IMR-90 (cell line): ENCODE data around the gene C6orf136. TPM values are rescaled to one million over a fixed set of nuclear protein-coding genes. Genes with fewer than 3 reads are reported as not detected.

Source experiments
- ATAC-seq: fragments of 200-7000 bp; cut with Tn5 transposase; 2 replicates; pipeline ENCODE4 v1.9.1; 2020; ENCODE audit warnings: low read depth, mild to moderate bottlenecking, moderate library complexity
- BruUV-seq: library from RNA; stranded (reverse); fragments of 400-500 nt; replicated peaks from 2 replicates; lab custom pipeline; 2021; lab: Mats Ljungman, UMichigan
- CTCF ChIA-PET: fragments of 300-600 bp; formaldehyde crosslinking; extraction: SDS; loops from one replicate; lab custom pipeline; 2021; ENCODE audit warnings: antibody characterized with exemption; lab: Yijun Ruan, JAX
- POLR2A ChIA-PET: fragments of 300-600 bp; sonication (Branson Sonifier 250); formaldehyde crosslinking; loops from one replicate; lab custom pipeline; 2022; ENCODE audit warnings: antibody characterized with exemption; ENCODE audit not compliant: unreplicated experiment; lab: Charles Lee
- DNase-seq: peaks from one replicate; pipeline ENCODE4 v3.0.0; 2013
- H2AFZ ChIP-seq: replicated peaks from 2 replicates; pipeline ENCODE3; 2013; ENCODE audit warnings: low read length, mild to moderate bottlenecking; ENCODE audit not compliant: poor library complexity
- H2AK5ac ChIP-seq: 2 replicates; pipeline ENCODE4 v1.6.1; 2013; ENCODE audit warnings: low read depth, low read length, inconsistent platforms
- H2AK9ac ChIP-seq: replicated peaks from 2 replicates; pipeline ENCODE3; 2013; ENCODE audit warnings: mild to moderate bottlenecking, low read depth, low read length, moderate library complexity; ENCODE audit not compliant: poor library complexity
- H2BK120ac ChIP-seq: 2 replicates; pipeline ENCODE4 v1.6.1; 2013; ENCODE audit warnings: low read depth, low read length, inconsistent platforms
- H2BK15ac ChIP-seq: 3 replicates; pipeline ENCODE4 v1.6.1; 2013; ENCODE audit warnings: low read depth, low read length, inconsistent platforms
- H2BK20ac ChIP-seq: 2 replicates; pipeline ENCODE4 v1.6.1; 2013; ENCODE audit warnings: low read depth, mild to moderate bottlenecking, inconsistent platforms, low read length, moderate library complexity
- H2BK5ac ChIP-seq: 2 replicates; pipeline ENCODE4 v1.6.1; 2013; ENCODE audit warnings: mild to moderate bottlenecking, low read depth, low read length, inconsistent platforms; ENCODE audit not compliant: poor library complexity, severe bottlenecking
- H3K14ac ChIP-seq: replicated peaks from 2 replicates; pipeline ENCODE4 v1.6.1; 2013; ENCODE audit warnings: low read depth, low read length, inconsistent platforms
- H3K18ac ChIP-seq: 2 replicates; pipeline ENCODE4 v1.6.1; 2013; ENCODE audit warnings: low read depth, low read length, control low read depth
- H3K23ac ChIP-seq: 2 replicates; pipeline ENCODE4 v1.6.1; 2013; ENCODE audit warnings: low read depth, low read length, inconsistent platforms
- H3K27ac ChIP-seq: 2 replicates; pipeline ENCODE4 v1.5.1; 2013; ENCODE audit warnings: mild to moderate bottlenecking, control low read depth, low read length; ENCODE audit not compliant: insufficient read depth
- H3K27me3 ChIP-seq: 2 replicates; pipeline ENCODE4 v1.6.1; 2013; ENCODE audit warnings: low read length; ENCODE audit not compliant: control insufficient read depth, insufficient read depth
- H3K36me3 ChIP-seq: 2 replicates; pipeline ENCODE4 v1.6.1; 2013; ENCODE audit warnings: low read length, mixed read lengths; ENCODE audit not compliant: control insufficient read depth, insufficient read depth
- H3K4ac ChIP-seq: 2 replicates; pipeline ENCODE4 v1.6.1; 2013; ENCODE audit warnings: low read depth, low read length, inconsistent platforms
- H3K4me1 ChIP-seq: 2 replicates; pipeline ENCODE4 v1.6.1; 2013; ENCODE audit warnings: low read length, mixed read lengths; ENCODE audit not compliant: control insufficient read depth, insufficient read depth
- H3K4me2 ChIP-seq: 2 replicates; pipeline ENCODE4 v1.6.1; 2013; ENCODE audit warnings: low read depth, mild to moderate bottlenecking, control low read depth, low read length, moderate library complexity
- H3K4me3 ChIP-seq: 2 replicates; pipeline ENCODE4 v1.5.1; 2013; ENCODE audit warnings: low read depth, mild to moderate bottlenecking, control low read depth, low read length, moderate library complexity; ENCODE audit not compliant: insufficient read depth
- H3K56ac ChIP-seq: 2 replicates; pipeline ENCODE4 v1.6.1; 2013; ENCODE audit warnings: low read length, inconsistent platforms; ENCODE audit not compliant: insufficient read depth; ENCODE audit errors: extremely low read depth
- H3K79me1 ChIP-seq, 2 experiments: 2 replicates each; pipeline ENCODE4 v1.6.1; 2013; ENCODE audit warnings: low read length in 2 of 2, inconsistent platforms in 1 of 2, low read depth in 1 of 2
- H3K9ac ChIP-seq: 2 replicates; pipeline ENCODE4 v1.6.1; 2013; ENCODE audit warnings: low read depth, low read length, control low read depth
- H3K9me1 ChIP-seq: 2 replicates; pipeline ENCODE4 v1.6.1; 2013; ENCODE audit warnings: low read length, inconsistent platforms; ENCODE audit not compliant: insufficient read depth
- H3K9me3 ChIP-seq: 2 replicates; pipeline ENCODE4 v1.6.1; 2013; ENCODE audit warnings: low read length; ENCODE audit not compliant: control insufficient read depth, insufficient read depth
- H4K20me1 ChIP-seq: 2 replicates; pipeline ENCODE4 v1.6.1; 2013; ENCODE audit warnings: low read length, inconsistent platforms; ENCODE audit not compliant: insufficient read depth
- H4K5ac ChIP-seq: 2 replicates; pipeline ENCODE4 v1.6.1; 2013; ENCODE audit warnings: mild to moderate bottlenecking, low read depth, low read length, control low read depth
- H4K8ac ChIP-seq, 2 experiments: 2 replicates each; pipeline ENCODE4 v1.6.1; 2013; ENCODE audit warnings: low read depth in 2 of 2, low read length in 2 of 2, control low read depth in 1 of 2, inconsistent platforms in 1 of 2
- H4K91ac ChIP-seq: 2 replicates; pipeline ENCODE4 v1.6.1; 2013; ENCODE audit warnings: low read depth, low read length, inconsistent platforms; ENCODE audit not compliant: insufficient read depth
- BHLHE40 ChIP-seq: fragments of 150-350 bp; IDR thresholded peaks from 2 replicates; pipeline ENCODE4 v1.6.1; 2016; ENCODE audit warnings: mild to moderate bottlenecking, low read depth, low read length
- CEBPB ChIP-seq: IDR thresholded peaks from 2 replicates; pipeline ENCODE4 v1.6.1; 2012; ENCODE audit warnings: low read depth, low read length, improper control_type of control experiment
- CHD1 ChIP-seq: IDR thresholded peaks from 2 replicates; pipeline ENCODE4 v1.6.1; 2012; ENCODE audit warnings: low read depth, low read length, improper control_type of control experiment
- FOS ChIP-seq: fragments of 150-350 bp; IDR thresholded peaks from 2 replicates; pipeline ENCODE4 v1.6.1; 2016; ENCODE audit warnings: low read depth, low read length
- MAFK ChIP-seq: IDR thresholded peaks from 2 replicates; pipeline ENCODE4 v1.6.1; 2012; ENCODE audit warnings: low read depth, low read length, improper control_type of control experiment
- MAZ ChIP-seq: IDR thresholded peaks from 2 replicates; pipeline ENCODE4 v1.6.1; 2012; ENCODE audit warnings: low read depth, mild to moderate bottlenecking, low read length, improper control_type of control experiment, moderate library complexity, borderline replicate concordance
- NFE2L2 ChIP-seq: fragments of 150-350 bp; IDR thresholded peaks from 2 replicates; pipeline ENCODE4 v1.6.1; 2016; ENCODE audit warnings: low read depth, mild to moderate bottlenecking, low read length
- POLR2A ChIP-seq: IDR thresholded peaks from 2 replicates; pipeline ENCODE4 v1.6.1; 2012; ENCODE audit warnings: mild to moderate bottlenecking, low read depth, low read length
- RAD21 ChIP-seq: IDR thresholded peaks from 2 replicates; pipeline ENCODE4 v1.6.1; 2012; ENCODE audit warnings: low read length, improper control_type of control experiment
- RCOR1 ChIP-seq: IDR thresholded peaks from 2 replicates; pipeline ENCODE4 v1.6.1; 2012; ENCODE audit warnings: mild to moderate bottlenecking, low read length, improper control_type of control experiment; ENCODE audit not compliant: insufficient replicate concordance
- RFX5 ChIP-seq: IDR thresholded peaks from 2 replicates; pipeline ENCODE4 v1.8.0; 2012; ENCODE audit warnings: low read depth, mild to moderate bottlenecking, low read length, moderate library complexity
- WGBS, 2 experiments: methylation state at CpG; one replicate each; pipeline versions ENCODE4 v1.1.5 to v1.1.7; 2013; ENCODE audit warnings: missing lambda C conversion rate in 2 of 2; ENCODE audit not compliant: insufficient read length in 1 of 2; ENCODE audit errors: extremely low coverage in 2 of 2; 5-methylcytosine and 5-hydroxymethylcytosine counted together
- dilution Hi-C: fragments of 300-500 bp; cut with HindIII; formaldehyde crosslinking; loops from one replicate; pipeline ENCODE4 v1.14.3; 2018; ENCODE audit warnings: low sequenced_read_pairs; ENCODE audit not compliant: unreplicated experiment
- in situ Hi-C: fragments of 300-500 bp; cut with MboI; formaldehyde crosslinking; loops from 3 replicates; pipeline ENCODE4 v1.14.3; 2019; ENCODE audit warnings: low sequenced_read_pairs, inconsistent platforms, mixed read lengths
- intact Hi-C: fragments of 100-400 bp; cut with micrococcal nuclease; formaldehyde crosslinking; loops from 2 replicates; pipeline ENCODE4 v1.10.0; 2022
- polyA plus RNA-seq, 3 experiments: library from polyadenylated mRNA; depleted of rRNA; stranded (reverse); fragments of >200 nt; gene quantifications; 2 replicates each; pipeline ENCODE4 v1.2.3, GENCODE V29; 2012; ENCODE audit warnings: low replicate concordance in 1 of 3
- total RNA-seq: library from RNA; depleted of rRNA; stranded (reverse); fragments of >200 nt; gene quantifications from 2 replicates; pipeline ENCODE4 v1.2.3, GENCODE V29; 2012
- TF ChIP-seq, protein P1 (sequence below): conservative IDR thresholded peaks from 2 replicates; pipeline ENCODE4 v1.5.1; 2012; ENCODE audit warnings: mild to moderate bottlenecking, low read depth, low read length, improper control_type of control experiment
- TF ChIP-seq, protein P2 (sequence below): fragments of 150-350 bp; IDR thresholded peaks from 2 replicates; pipeline ENCODE4 v1.6.1; 2017; ENCODE audit warnings: mild to moderate bottlenecking, antibody characterized with exemption, low read length, low read depth

Gene C6orf136
- total and polyA plus RNA-seq, 2 of the 4 experiments (the other 2 are of a cell fraction) = 1.1 to 11.7 TPM

DNA sequence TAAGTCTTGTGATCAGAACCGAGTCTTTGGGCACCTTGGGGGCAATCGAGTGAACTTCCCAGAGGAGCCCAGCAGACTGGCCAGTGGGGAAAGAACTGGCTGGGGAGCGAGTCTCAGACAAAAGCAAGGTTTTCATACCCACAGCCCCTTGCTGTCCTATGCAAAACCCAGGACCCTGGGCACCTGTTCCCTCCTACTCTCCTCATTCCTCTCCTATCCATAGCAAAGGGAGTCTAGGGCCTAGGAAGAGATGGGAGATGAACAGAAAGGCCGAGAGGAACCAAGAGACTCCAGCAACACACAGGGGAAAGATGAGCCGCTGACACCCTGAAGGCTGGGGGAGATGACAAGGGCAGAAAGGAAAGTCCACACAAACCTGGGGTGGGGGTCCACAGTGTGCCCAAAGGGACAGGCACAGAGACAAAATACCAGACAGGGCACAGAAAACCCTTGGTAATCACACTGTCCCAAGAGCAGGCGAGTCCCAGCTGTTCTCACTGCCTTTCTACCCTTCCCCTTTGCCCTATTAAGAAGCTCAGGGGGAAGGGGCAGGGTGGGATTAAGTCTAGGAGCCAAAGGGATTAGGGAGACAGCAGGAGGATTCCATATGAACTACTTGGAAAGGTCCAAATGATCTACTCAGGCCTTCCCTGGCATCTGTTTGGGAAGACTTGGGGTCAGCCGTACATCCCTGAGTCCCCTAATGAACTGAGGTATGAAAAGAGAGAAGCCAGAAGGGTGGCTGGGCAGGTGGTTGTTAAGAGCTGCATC, 33.0 kb downstream of the C6orf136 start:
- in situ Hi-C loops (loop anchor here (5.0 kb wide), 2 partner anchors 42 to 197 kb away; partner anchors contain the start of gene TUBB), intact Hi-C loops (loop anchor here (1.0 to 5.0 kb wide), 3 partner anchors 42 to 407 kb away; no protein-coding TSS in a partner anchor), dilution Hi-C loops (no loop called here)
- H4K20me1 ChIP-seq = peaks cover 86% of the 10 kb centered on the region
- H4K8ac ChIP-seq = no peak overlapping the region
- no peak overlapping the region for H4K91ac ChIP-seq
- no peak overlapping the region for H3K4me3 ChIP-seq
- TF ChIP-seq, protein P1, sequence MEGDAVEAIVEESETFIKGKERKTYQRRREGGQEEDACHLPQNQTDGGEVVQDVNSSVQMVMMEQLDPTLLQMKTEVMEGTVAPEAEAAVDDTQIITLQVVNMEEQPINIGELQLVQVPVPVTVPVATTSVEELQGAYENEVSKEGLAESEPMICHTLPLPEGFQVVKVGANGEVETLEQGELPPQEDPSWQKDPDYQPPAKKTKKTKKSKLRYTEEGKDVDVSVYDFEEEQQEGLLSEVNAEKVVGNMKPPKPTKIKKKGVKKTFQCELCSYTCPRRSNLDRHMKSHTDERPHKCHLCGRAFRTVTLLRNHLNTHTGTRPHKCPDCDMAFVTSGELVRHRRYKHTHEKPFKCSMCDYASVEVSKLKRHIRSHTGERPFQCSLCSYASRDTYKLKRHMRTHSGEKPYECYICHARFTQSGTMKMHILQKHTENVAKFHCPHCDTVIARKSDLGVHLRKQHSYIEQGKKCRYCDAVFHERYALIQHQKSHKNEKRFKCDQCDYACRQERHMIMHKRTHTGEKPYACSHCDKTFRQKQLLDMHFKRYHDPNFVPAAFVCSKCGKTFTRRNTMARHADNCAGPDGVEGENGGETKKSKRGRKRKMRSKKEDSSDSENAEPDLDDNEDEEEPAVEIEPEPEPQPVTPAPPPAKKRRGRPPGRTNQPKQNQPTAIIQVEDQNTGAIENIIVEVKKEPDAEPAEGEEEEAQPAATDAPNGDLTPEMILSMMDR = no peak
- no peak for TF ChIP-seq RAD21
- TF ChIP-seq RFX5 = no peak
- no peak for TF ChIP-seq CHD1
- no peak for TF ChIP-seq BHLHE40
- no peak for TF ChIP-seq NFE2L2
- no peak for TF ChIP-seq FOS
- TF ChIP-seq, protein P2, sequence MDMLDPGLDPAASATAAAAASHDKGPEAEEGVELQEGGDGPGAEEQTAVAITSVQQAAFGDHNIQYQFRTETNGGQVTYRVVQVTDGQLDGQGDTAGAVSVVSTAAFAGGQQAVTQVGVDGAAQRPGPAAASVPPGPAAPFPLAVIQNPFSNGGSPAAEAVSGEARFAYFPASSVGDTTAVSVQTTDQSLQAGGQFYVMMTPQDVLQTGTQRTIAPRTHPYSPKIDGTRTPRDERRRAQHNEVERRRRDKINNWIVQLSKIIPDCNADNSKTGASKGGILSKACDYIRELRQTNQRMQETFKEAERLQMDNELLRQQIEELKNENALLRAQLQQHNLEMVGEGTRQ = no peak
- no peak for TF ChIP-seq CEBPB
- TF ChIP-seq MAZ = no peak
- TF ChIP-seq RCOR1 = no peak
- no peak for TF ChIP-seq MAFK
- TF ChIP-seq POLR2A = no peak
- peak overlapping the region; percentile 47 for H3K27ac ChIP-seq
- ATAC-seq = no peak
- H2BK15ac ChIP-seq = no peak overlapping the region
- whole genome bisulfite sequencing, 2 experiments = 50% methylated on average over 2 of the region's 7 CpGs; no CpG with 5 or more reads in 1 of the 2 experiments
- no peak overlapping the region for H2BK20ac ChIP-seq
- peak overlapping the region; percentile 81 for H3K23ac ChIP-seq
- no peak overlapping the region for H2BK120ac ChIP-seq
- H2BK5ac ChIP-seq = peak overlapping the region; percentile 1
- peak overlapping the region; percentile 76 for H3K4me2 ChIP-seq
- H3K36me3 ChIP-seq = peaks cover 63% of the 10 kb centered on the region
- ChIA-PET POLR2A (interaction anchor here (1.6 kb wide), 1 partner anchor 42 kb away, joined by 6 read pairs; no protein-coding TSS in a partner anchor), CTCF (interaction anchor here (0.5 to 2.0 kb wide), 6 partner anchors 11 to 142 kb away, joined by 3 to 12 read pairs (median 4); partner anchors contain the start of gene NRM)
- H3K4ac ChIP-seq = peak overlapping the region; percentile 34; the same call in 1 of the 2 replicates
- DNase-seq = no peak
- H3K27me3 ChIP-seq = no peaks in the 10 kb centered on the region
- no peak overlapping the region; the same call in 1 of the 2 replicates for H2AK5ac ChIP-seq
- no peak overlapping the region for H3K56ac ChIP-seq
- H2AFZ ChIP-seq = no peak overlapping the region
- peaks cover 13 to 47% of the 10 kb centered on the region in 2 experiments for H3K79me1 ChIP-seq
- no peaks in the 10 kb centered on the region for H3K9me3 ChIP-seq
- no peak overlapping the region for H3K18ac ChIP-seq
- no TSS peak for BruUV-seq
- H3K9ac ChIP-seq = peak overlapping the region; percentile 8
- H4K5ac ChIP-seq = no peak overlapping the region
- peak overlapping the region; percentile 38 for H2AK9ac ChIP-seq
- peaks cover 14% of the 10 kb centered on the region for H3K4me1 ChIP-seq
- peak overlapping the region; percentile 76 for H3K14ac ChIP-seq
- H3K9me1 ChIP-seq = no peaks in the 10 kb centered on the region
